HL-60 (cell line): ENCODE measurements around the gene JDP2.
A peak's percentile ranks its signal among the peaks of the same experiment; 100 is the strongest.

Experiments
- DNase-seq, 2 experiments: peaks; one replicate each; pipeline ENCODE4 v3.0.0-alpha.2; 2010 to 2020; ENCODE audit warnings: low read depth in 1 of 2, low spot score in 1 of 2
- H3K27ac ChIP-seq: fragments of 250-450 bp; sonication (Bioruptor Pico); replicated peaks from 2 replicates; pipeline ENCODE4 v1.5.1; 2020; ENCODE audit warnings: mild to moderate bottlenecking, moderate library complexity
- H3K27me3 ChIP-seq: fragments of 250-450 bp; sonication (Bioruptor Pico); 2 replicates; pipeline ENCODE4 v1.5.1; 2021; ENCODE audit warnings: mild to moderate bottlenecking, moderate library complexity; ENCODE audit not compliant: insufficient read depth, poor library complexity, severe bottlenecking
- H3K4me3 ChIP-seq: replicated peaks from 2 replicates; pipeline ENCODE4 v1.5.1; 2011; ENCODE audit warnings: mild to moderate bottlenecking, control low read depth, low read length; ENCODE audit not compliant: insufficient read depth
- GABPA ChIP-seq: IDR thresholded peaks from 2 replicates; pipeline ENCODE4 v1.6.1; 2012; ENCODE audit warnings: low read depth
- POLR2AphosphoS5 ChIP-seq: IDR thresholded peaks from 2 replicates; pipeline ENCODE4 v1.6.1; 2012; ENCODE audit warnings: low read depth
- SPI1 ChIP-seq: IDR thresholded peaks from 2 replicates; pipeline ENCODE4 v1.6.1; 2012; ENCODE audit warnings: low read depth, mild to moderate bottlenecking, borderline replicate concordance
- TF ChIP-seq, protein P1 (sequence below): IDR thresholded peaks from one replicate; pipeline ENCODE4 v1.5.1; 2011; ENCODE audit warnings: low read length, control low read depth, inconsistent platforms; ENCODE audit not compliant: insufficient read depth
- TF ChIP-seq, protein P2 (sequence below): IDR thresholded peaks from 2 replicates; pipeline ENCODE4 v1.6.1; 2012; ENCODE audit warnings: low read depth; ENCODE audit not compliant: insufficient replicate concordance

JDP2 gene

GRCh38 chr14:75454963-75455546, 27.2 kb downstream of the JDP2 start:
- no peak overlapping the region for H3K4me3 ChIP-seq
- TF ChIP-seq SPI1: no peak
- no peak for TF ChIP-seq POLR2AphosphoS5
- no peak for TF ChIP-seq GABPA
- TF ChIP-seq, protein P1, sequence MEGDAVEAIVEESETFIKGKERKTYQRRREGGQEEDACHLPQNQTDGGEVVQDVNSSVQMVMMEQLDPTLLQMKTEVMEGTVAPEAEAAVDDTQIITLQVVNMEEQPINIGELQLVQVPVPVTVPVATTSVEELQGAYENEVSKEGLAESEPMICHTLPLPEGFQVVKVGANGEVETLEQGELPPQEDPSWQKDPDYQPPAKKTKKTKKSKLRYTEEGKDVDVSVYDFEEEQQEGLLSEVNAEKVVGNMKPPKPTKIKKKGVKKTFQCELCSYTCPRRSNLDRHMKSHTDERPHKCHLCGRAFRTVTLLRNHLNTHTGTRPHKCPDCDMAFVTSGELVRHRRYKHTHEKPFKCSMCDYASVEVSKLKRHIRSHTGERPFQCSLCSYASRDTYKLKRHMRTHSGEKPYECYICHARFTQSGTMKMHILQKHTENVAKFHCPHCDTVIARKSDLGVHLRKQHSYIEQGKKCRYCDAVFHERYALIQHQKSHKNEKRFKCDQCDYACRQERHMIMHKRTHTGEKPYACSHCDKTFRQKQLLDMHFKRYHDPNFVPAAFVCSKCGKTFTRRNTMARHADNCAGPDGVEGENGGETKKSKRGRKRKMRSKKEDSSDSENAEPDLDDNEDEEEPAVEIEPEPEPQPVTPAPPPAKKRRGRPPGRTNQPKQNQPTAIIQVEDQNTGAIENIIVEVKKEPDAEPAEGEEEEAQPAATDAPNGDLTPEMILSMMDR: no peak
- TF ChIP-seq, protein P2, sequence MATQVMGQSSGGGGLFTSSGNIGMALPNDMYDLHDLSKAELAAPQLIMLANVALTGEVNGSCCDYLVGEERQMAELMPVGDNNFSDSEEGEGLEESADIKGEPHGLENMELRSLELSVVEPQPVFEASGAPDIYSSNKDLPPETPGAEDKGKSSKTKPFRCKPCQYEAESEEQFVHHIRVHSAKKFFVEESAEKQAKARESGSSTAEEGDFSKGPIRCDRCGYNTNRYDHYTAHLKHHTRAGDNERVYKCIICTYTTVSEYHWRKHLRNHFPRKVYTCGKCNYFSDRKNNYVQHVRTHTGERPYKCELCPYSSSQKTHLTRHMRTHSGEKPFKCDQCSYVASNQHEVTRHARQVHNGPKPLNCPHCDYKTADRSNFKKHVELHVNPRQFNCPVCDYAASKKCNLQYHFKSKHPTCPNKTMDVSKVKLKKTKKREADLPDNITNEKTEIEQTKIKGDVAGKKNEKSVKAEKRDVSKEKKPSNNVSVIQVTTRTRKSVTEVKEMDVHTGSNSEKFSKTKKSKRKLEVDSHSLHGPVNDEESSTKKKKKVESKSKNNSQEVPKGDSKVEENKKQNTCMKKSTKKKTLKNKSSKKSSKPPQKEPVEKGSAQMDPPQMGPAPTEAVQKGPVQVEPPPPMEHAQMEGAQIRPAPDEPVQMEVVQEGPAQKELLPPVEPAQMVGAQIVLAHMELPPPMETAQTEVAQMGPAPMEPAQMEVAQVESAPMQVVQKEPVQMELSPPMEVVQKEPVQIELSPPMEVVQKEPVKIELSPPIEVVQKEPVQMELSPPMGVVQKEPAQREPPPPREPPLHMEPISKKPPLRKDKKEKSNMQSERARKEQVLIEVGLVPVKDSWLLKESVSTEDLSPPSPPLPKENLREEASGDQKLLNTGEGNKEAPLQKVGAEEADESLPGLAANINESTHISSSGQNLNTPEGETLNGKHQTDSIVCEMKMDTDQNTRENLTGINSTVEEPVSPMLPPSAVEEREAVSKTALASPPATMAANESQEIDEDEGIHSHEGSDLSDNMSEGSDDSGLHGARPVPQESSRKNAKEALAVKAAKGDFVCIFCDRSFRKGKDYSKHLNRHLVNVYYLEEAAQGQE: no peak
- DNase-seq: peak in 1 of 2 experiments; percentile 41
- no peak overlapping the region for H3K27ac ChIP-seq
- H3K27me3 ChIP-seq: no peaks in the 10 kb centered on the region

GRCh38 chr14:75456069-75456996, 28.5 kb downstream of the JDP2 start:
- no peak overlapping the region for H3K4me3 ChIP-seq
- DNase-seq: peak in 1 of 2 experiments; percentile 49
- H3K27ac ChIP-seq: peak overlapping the region; percentile 92
- no peak for TF ChIP-seq POLR2AphosphoS5
- TF ChIP-seq, protein P2: no peak
- TF ChIP-seq SPI1: no peak
- TF ChIP-seq, protein P1: no peak
- no peak for TF ChIP-seq GABPA
- no peaks in the 10 kb centered on the region for H3K27me3 ChIP-seq

DNA sequence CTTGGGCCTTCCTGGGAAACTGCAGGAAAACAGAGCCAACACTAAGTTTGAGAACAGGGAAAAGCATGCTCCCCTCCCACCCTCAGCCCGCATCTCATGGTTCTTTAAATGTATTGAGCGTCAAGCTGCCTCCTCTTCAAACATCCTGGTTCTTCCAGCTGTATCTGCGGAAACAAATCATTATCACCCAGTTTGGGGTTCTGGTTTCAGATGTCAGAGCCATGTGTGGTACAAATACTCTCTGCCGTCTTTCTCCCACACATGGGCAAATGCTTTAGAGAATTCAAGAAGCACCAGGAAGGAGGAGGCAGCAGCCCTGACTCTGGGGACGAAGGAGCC, 29.1 kb downstream of the JDP2 start:
- Histone ChIP-seq H3K4me3 (no peak overlapping the region), H3K27me3 (no peaks in the 10 kb centered on the region), H3K27ac (peak overlapping the region; percentile 92)
- TF ChIP-seq SPI1 (no peak), POLR2AphosphoS5 (no peak), GABPA (no peak)
- TF ChIP-seq, protein P2: no peak
- TF ChIP-seq, protein P1: no peak
- no peak for DNase-seq
